HEK293T (cell line): Measurements from ENCODE around the gene OVCA2.

Experiments
- CTCF ChIA-PET: fragments of 350-600 bp; formaldehyde crosslinking; extraction: SDS; loops from one replicate; lab custom pipeline; 2021; ENCODE audit warnings: antibody characterized with exemption, inconsistent platforms; lab: Yijun Ruan, JAX
- POLR2A ChIA-PET: fragments of 350-600 bp; formaldehyde crosslinking; extraction: SDS; loops from one replicate; lab custom pipeline; 2020; ENCODE audit warnings: antibody characterized with exemption, inconsistent platforms; lab: Yijun Ruan, JAX
- DNase-seq: peaks from one replicate; pipeline ENCODE4 v3.0.0; 2012; ENCODE audit warnings: mixed read lengths; ENCODE audit errors: extremely low spot score
- ARNT ChIP-seq: fragments of 450-650 bp; IDR thresholded peaks from 2 replicates; pipeline ENCODE4 v1.6.1; 2017; ENCODE audit warnings: mild to moderate bottlenecking
- BHLHE40 ChIP-seq: fragments of 450-650 bp; IDR thresholded peaks from 2 replicates; pipeline ENCODE4 v1.6.1; 2016; ENCODE audit warnings: mild to moderate bottlenecking, moderate library complexity, borderline replicate concordance
- CTBP1 ChIP-seq: fragments of 450-650 bp; IDR thresholded peaks from 2 replicates; pipeline ENCODE4 v1.6.1; 2016; ENCODE audit warnings: borderline replicate concordance
- ELF4 ChIP-seq: fragments of 450-650 bp; IDR thresholded peaks from 2 replicates; pipeline ENCODE4 v1.6.1; 2017; ENCODE audit warnings: antibody characterized with exemption
- FOXA1 ChIP-seq: fragments of 450-650 bp; IDR thresholded peaks from 2 replicates; pipeline ENCODE4 v1.6.1; 2016; ENCODE audit warnings: mild to moderate bottlenecking
- FOXK2 ChIP-seq: fragments of 450-650 bp; IDR thresholded peaks from 2 replicates; pipeline ENCODE4 v1.6.1; 2016; ENCODE audit warnings: mild to moderate bottlenecking
- FOXM1 ChIP-seq: fragments of 450-650 bp; IDR thresholded peaks from 2 replicates; pipeline ENCODE4 v1.6.1; 2017; ENCODE audit warnings: mild to moderate bottlenecking, borderline replicate concordance
- HDGF ChIP-seq: fragments of 450-650 bp; IDR thresholded peaks from 2 replicates; pipeline ENCODE4 v1.6.1; 2017; ENCODE audit warnings: antibody characterized with exemption, borderline replicate concordance
- L3MBTL2 ChIP-seq: fragments of 450-650 bp; conservative IDR thresholded peaks from 2 replicates; pipeline ENCODE4 v1.6.1; 2016; ENCODE audit warnings: mild to moderate bottlenecking
- LEF1 ChIP-seq: fragments of 450-650 bp; IDR thresholded peaks from 2 replicates; pipeline ENCODE4 v1.6.1; 2017; ENCODE audit warnings: mild to moderate bottlenecking, borderline replicate concordance
- NFRKB ChIP-seq: fragments of 450-650 bp; IDR thresholded peaks from 2 replicates; pipeline ENCODE4 v1.6.1; 2016; ENCODE audit warnings: mild to moderate bottlenecking, moderate library complexity
- PKNOX1 ChIP-seq: fragments of 450-650 bp; IDR thresholded peaks from 2 replicates; pipeline ENCODE4 v1.6.1; 2016
- SP1 ChIP-seq: fragments of 450-650 bp; IDR thresholded peaks from 2 replicates; pipeline ENCODE4 v1.6.1; 2017
- SUZ12 ChIP-seq: fragments of 450-650 bp; IDR thresholded peaks from 2 replicates; pipeline ENCODE4 v1.6.1; 2016; ENCODE audit warnings: mild to moderate bottlenecking
- TARDBP ChIP-seq: fragments of 450-650 bp; IDR thresholded peaks from 2 replicates; pipeline ENCODE4 v1.6.1; 2016
- ZNF384 ChIP-seq: fragments of 450-650 bp; IDR thresholded peaks from 2 replicates; pipeline ENCODE4 v1.6.1; 2016

The OVCA2 gene

DNA sequence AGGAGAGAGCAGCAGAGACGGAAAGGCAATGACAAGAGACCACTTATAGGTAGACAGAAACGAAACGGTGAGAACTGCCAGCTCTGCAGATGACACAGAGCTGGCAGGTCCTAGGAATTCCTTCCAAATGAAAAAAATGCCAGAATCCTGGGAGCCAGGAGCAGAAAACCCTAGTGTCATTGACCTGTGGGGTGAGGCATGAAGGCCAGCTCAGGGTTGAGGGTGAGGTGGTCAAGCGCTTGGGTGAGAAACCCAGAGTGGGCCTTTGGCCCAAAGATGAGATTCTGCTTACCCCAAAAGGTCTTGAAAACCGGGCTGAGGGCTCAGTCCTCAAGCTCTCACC lies 22.3 kb downstream of the OVCA2 start:
- ChIA-PET POLR2A (no interaction called here), CTCF (interaction anchor here (0.6 to 1.0 kb wide), 4 partner anchors 10 to 184 kb away, joined by 3 to 4 read pairs (median 4); partner anchors contain the start of gene HIC1)
- no peak for DNase-seq
- TF ChIP-seq FOXM1 = no peak
- TF ChIP-seq ARNT = no peak
- TF ChIP-seq LEF1 = no peak
- TF ChIP-seq ELF4 = no peak
- no peak for TF ChIP-seq FOXK2
- TF ChIP-seq FOXA1 = no peak
- TF ChIP-seq HDGF = no peak
- TF ChIP-seq CTBP1 = no peak
- TF ChIP-seq SUZ12 = no peak
- no peak for TF ChIP-seq TARDBP

DNA sequence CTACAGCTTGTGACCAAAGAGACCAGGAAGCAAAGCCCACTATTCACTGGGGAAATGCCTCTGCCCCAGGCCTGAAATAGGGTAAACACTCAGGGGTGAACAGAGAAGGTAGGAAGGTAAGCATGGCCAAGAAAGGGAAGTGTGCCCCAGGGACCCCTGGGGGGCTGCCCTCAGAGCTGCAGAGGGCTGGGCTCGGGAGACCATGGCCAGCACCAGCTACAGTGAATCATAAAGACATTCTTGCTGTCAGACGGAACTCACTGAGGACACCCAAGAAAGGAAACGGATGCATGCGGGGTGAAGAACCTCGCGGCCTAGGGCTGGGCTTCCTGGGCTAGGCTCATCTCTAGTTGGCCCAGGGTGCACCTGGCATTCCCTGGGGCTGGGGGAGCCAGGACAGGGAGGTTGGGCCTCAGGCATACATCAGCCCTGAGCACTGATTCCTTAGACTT lies 22.7 kb downstream of the OVCA2 start:
- ChIA-PET CTCF (interaction anchor here (0.9 to 1.0 kb wide), 3 partner anchors 10 to 81 kb away, joined by 3 to 4 read pairs (median 4); partner anchors contain the start of gene HIC1), POLR2A (no interaction called here)
- DNase-seq = no peak

GRCh38 chr17:2064980-2065785 lies 23.4 kb downstream of the OVCA2 start:
- DNase-seq = peak; percentile 73

More for the DNA sequence above, 22.7 kb downstream of the OVCA2 start:
- TF ChIP-seq NFRKB (no peak), FOXA1 (no peak), SUZ12 (no peak), FOXK2 (no peak), TARDBP (no peak), HDGF (no peak), FOXM1 (no peak), ELF4 (no peak), ZNF384 (no peak), LEF1 (no peak), BHLHE40 (no peak), SP1 (no peak), PKNOX1 (no peak), ARNT (no peak), L3MBTL2 (no peak), CTBP1 (no peak)

GRCh38 chr17:2065949-2066400 lies 24.2 kb downstream of the OVCA2 start:
- no peak for TF ChIP-seq CTBP1
- no peak for TF ChIP-seq PKNOX1
- no peak for TF ChIP-seq NFRKB
- TF ChIP-seq SUZ12 = no peak
- no peak for TF ChIP-seq FOXM1
- TF ChIP-seq HDGF = no peak
- no peak for TF ChIP-seq LEF1
- TF ChIP-seq BHLHE40 = no peak
- no peak for TF ChIP-seq ELF4
- TF ChIP-seq ZNF384 = no peak
- no peak for TF ChIP-seq FOXA1
- no peak for TF ChIP-seq L3MBTL2
- no peak for TF ChIP-seq FOXK2
- no peak for TF ChIP-seq TARDBP
- TF ChIP-seq SP1 = no peak
- TF ChIP-seq ARNT = no peak
- POLR2A ChIA-PET = no interaction called here
- DNase-seq = no peak
- CTCF ChIA-PET = interaction anchor here (1.0 kb wide), 1 partner anchor 11 kb away, joined by 3 read pairs; the partner anchor contains the start of gene HIC1

More at GRCh38 chr17:2064980-2065785, 23.4 kb downstream of the OVCA2 start:
- TF ChIP-seq L3MBTL2 = no peak
- TF ChIP-seq ZNF384 = no peak
- TF ChIP-seq FOXA1 = no peak
- no peak for TF ChIP-seq SUZ12
- no peak for TF ChIP-seq CTBP1
- TF ChIP-seq PKNOX1 = no peak
- no peak for TF ChIP-seq TARDBP
- no peak for TF ChIP-seq FOXK2
- no peak for TF ChIP-seq SP1
- TF ChIP-seq ELF4 = no peak
- no peak for TF ChIP-seq ARNT
- TF ChIP-seq LEF1 = no peak
- TF ChIP-seq BHLHE40 = no peak
- CTCF ChIA-PET = interaction anchor here (0.6 to 1.0 kb wide), 4 partner anchors 11 to 80 kb away, joined by 3 to 4 read pairs (median 4); partner anchors contain the start of gene HIC1
- POLR2A ChIA-PET = no interaction called here

DNA sequence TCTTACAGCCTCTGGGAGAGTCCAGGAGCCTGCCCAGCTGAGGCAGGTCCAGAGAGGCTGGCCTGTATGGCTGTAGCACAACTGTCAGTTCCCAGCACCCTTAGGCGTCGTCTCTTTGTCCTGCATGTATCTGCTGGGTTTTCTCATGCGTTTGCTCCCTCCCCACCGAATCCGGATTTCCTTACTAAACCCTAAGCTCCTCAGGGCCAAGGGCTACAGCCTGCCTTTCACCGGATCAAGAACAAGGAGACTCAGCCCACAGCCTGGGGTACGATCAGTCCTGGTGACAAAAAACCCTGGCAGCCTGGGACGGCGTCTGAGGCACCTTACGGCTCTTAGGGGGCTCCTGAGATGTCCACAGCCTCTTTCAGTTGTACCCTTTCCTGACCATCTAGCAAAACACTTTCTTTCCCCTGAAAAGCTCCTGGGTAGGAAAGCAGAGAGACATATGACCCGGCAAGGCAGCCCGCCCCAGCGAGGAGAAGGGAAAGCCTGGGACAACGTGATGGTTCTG lies 25.3 kb downstream of the OVCA2 start:
- ChIA-PET CTCF (interaction anchor here (0.5 to 0.6 kb wide), 2 partner anchors 178 to 268 kb away, joined by 3 read pairs; no protein-coding TSS in a partner anchor), POLR2A (no interaction called here)
- DNase-seq = no peak
- no peak for TF ChIP-seq ELF4
- TF ChIP-seq SUZ12 = no peak
- TF ChIP-seq BHLHE40 = no peak
- no peak for TF ChIP-seq L3MBTL2
- no peak for TF ChIP-seq FOXA1
- no peak for TF ChIP-seq FOXK2
- no peak for TF ChIP-seq ZNF384
- no peak for TF ChIP-seq FOXM1
